Measurements from ENCODE around the gene SCGB3A2.

- no peak for TF ChIP-seq CTCF (IDR thresholded peaks at IDR 0.05; ENCODE audit: poor library complexity)
- TF ChIP-seq EZH2 (IDR thresholded peaks at IDR 0.05; ENCODE audit: borderline replicate concordance), result no peak
- no peak for TF ChIP-seq EZH2phosphoT487 (IDR thresholded peaks at IDR 0.05; ENCODE audit: low read depth, severe bottlenecking, unreplicated experiment)
Observed at GRCh38 chr5:147925020-147925419, 46.5 kb downstream of the SCGB3A2 start.

Data from hepatocyte (in vitro differentiated cells).